GM12801 (cell line): ENCODE data around the gene CAMK2B.

Experiments
- CTCF ChIP-seq: IDR thresholded peaks from one replicate; pipeline ENCODE4 v1.5.1; 2011; ENCODE audit warnings: control low read depth; ENCODE audit not compliant: insufficient read length; ENCODE audit errors: extremely low read depth

The CAMK2B gene

GRCh38 chr7:44275146-44275545, 50.2 kb downstream of the CAMK2B start:
- no peak for TF ChIP-seq CTCF

GRCh38 chr7:44274623-44274975, 50.8 kb downstream of the CAMK2B start:
- TF ChIP-seq CTCF = no peak

GRCh38 chr7:44273681-44274622, 51.4 kb downstream of the CAMK2B start:
- no peak for TF ChIP-seq CTCF

GRCh38 chr7:44272981-44273380, 52.4 kb downstream of the CAMK2B start:
- TF ChIP-seq CTCF = no peak

GRCh38 chr7:44272456-44272855, 52.9 kb downstream of the CAMK2B start:
- no peak for TF ChIP-seq CTCF

GRCh38 chr7:44269943-44270493, 55.4 kb downstream of the CAMK2B start:
- TF ChIP-seq CTCF = no peak

GRCh38 chr7:44269417-44269816, 56.0 kb downstream of the CAMK2B start:
- no peak for TF ChIP-seq CTCF
